GM23248 (cell line): ENCODE results near the gene GPR25. TPM values are rescaled to one million over a fixed set of nuclear protein-coding genes. Genes with fewer than 3 reads are reported as not detected.
A peak's percentile ranks its signal among the peaks of the same experiment; 100 is the strongest.

ENCODE experiments used
- DNase-seq: peaks from one replicate; pipeline ENCODE4 v3.0.0-alpha.2; 2015
- H2AFZ ChIP-seq: fragments of 200-600 bp; sonication (generic); 2 replicates; pipeline ENCODE4 v1.6.1; 2016; ENCODE audit warnings: antibody characterized with exemption
- H3F3A ChIP-seq: fragments of 200-600 bp; sonication (generic); 2 replicates; pipeline ENCODE4 v1.6.1; 2016; ENCODE audit warnings: mild to moderate bottlenecking, antibody characterized with exemption, mixed run types; ENCODE audit not compliant: insufficient read depth
- H3K27ac ChIP-seq: fragments of 200-600 bp; sonication (generic); 2 replicates; pipeline ENCODE4 v1.5.1; 2016; ENCODE audit warnings: mild to moderate bottlenecking
- H3K27me3 ChIP-seq: fragments of 200-600 bp; sonication (generic); replicated peaks from 2 replicates; pipeline ENCODE4 v1.6.1; 2016; ENCODE audit warnings: mild to moderate bottlenecking; ENCODE audit not compliant: insufficient read depth
- H3K36me3 ChIP-seq: fragments of 200-600 bp; sonication (generic); 2 replicates; pipeline ENCODE4 v1.6.1; 2016; ENCODE audit warnings: low read depth, mild to moderate bottlenecking
- H3K4me1 ChIP-seq: fragments of 200-600 bp; sonication (generic); 2 replicates; pipeline ENCODE4 v1.6.1; 2016; ENCODE audit warnings: mild to moderate bottlenecking; ENCODE audit not compliant: insufficient read depth
- H3K4me2 ChIP-seq: fragments of 200-600 bp; sonication (generic); one replicate; pipeline ENCODE4 v1.6.1; 2016; ENCODE audit warnings: mild to moderate bottlenecking; ENCODE audit not compliant: unreplicated experiment
- H3K4me3 ChIP-seq: fragments of 200-600 bp; sonication (generic); 2 replicates; pipeline ENCODE4 v1.5.1; 2016; ENCODE audit warnings: mild to moderate bottlenecking
- H3K79me2 ChIP-seq: fragments of 200-600 bp; sonication (generic); 2 replicates; pipeline ENCODE4 v1.6.1; 2016; ENCODE audit warnings: mild to moderate bottlenecking; ENCODE audit not compliant: insufficient read depth
- H3K9ac ChIP-seq: fragments of 200-600 bp; sonication (generic); 2 replicates; pipeline ENCODE4 v1.6.1; 2016; ENCODE audit warnings: mild to moderate bottlenecking
- H3K9me2 ChIP-seq: fragments of 200-600 bp; sonication (generic); 2 replicates; pipeline ENCODE4 v1.6.1; 2016; ENCODE audit warnings: mixed run types, mild to moderate bottlenecking, moderate library complexity; ENCODE audit not compliant: insufficient read depth
- H3K9me3 ChIP-seq: fragments of 200-600 bp; sonication (generic); one replicate; pipeline ENCODE4 v1.6.1; 2017; ENCODE audit warnings: low read depth
- H4K20me1 ChIP-seq: fragments of 200-600 bp; sonication (generic); 2 replicates; pipeline ENCODE4 v1.6.0; 2016; ENCODE audit not compliant: insufficient read depth
- EZH2 ChIP-seq: fragments of 200-600 bp; sonication (generic); IDR thresholded peaks from 2 replicates; pipeline ENCODE4 v1.6.1; 2018; ENCODE audit warnings: antibody characterized with exemption, mild to moderate bottlenecking; ENCODE audit not compliant: insufficient read depth, poor library complexity, severe bottlenecking
- EZH2phosphoT487 ChIP-seq: fragments of 200-600 bp; sonication (generic); IDR thresholded peaks from 2 replicates; pipeline ENCODE4 v1.6.1; 2018; ENCODE audit warnings: antibody characterized with exemption, moderate library complexity, mild to moderate bottlenecking, low read depth; ENCODE audit not compliant: insufficient read depth
- WGBS, 2 experiments: methylation state at CpG; one replicate each; pipeline ENCODE4 v1.1.6; 2015 to 2017; ENCODE audit warnings: low lambda C conversion rate in 2 of 2, low coverage in 1 of 2; ENCODE audit errors: missing lambda C conversion rate in 2 of 2; 5-methylcytosine and 5-hydroxymethylcytosine counted together
- in situ Hi-C: fragments of 300-500 bp; cut with MboI; formaldehyde crosslinking; loops from 2 replicates; pipeline ENCODE4 v1.15.0; 2020
- polyA plus RNA-seq: library from polyadenylated mRNA; unstranded; fragments of >200 nt; fragmentation: Nextera tagmentation; extraction: Ambion mirVana; gene quantifications from 2 replicates; pipeline ENCODE4 v1.2.1, GENCODE V29; 2016
- total RNA-seq: library from RNA; depleted of rRNA; stranded (reverse); fragments of >200 nt; shearing (Covaris generic); gene quantifications from 2 replicates; pipeline ENCODE4 v1.2.3, GENCODE V29; 2014

GPR25 gene
- total and polyA plus RNA-seq, 2 experiments from 2014 or later, result not detected

DNA sequence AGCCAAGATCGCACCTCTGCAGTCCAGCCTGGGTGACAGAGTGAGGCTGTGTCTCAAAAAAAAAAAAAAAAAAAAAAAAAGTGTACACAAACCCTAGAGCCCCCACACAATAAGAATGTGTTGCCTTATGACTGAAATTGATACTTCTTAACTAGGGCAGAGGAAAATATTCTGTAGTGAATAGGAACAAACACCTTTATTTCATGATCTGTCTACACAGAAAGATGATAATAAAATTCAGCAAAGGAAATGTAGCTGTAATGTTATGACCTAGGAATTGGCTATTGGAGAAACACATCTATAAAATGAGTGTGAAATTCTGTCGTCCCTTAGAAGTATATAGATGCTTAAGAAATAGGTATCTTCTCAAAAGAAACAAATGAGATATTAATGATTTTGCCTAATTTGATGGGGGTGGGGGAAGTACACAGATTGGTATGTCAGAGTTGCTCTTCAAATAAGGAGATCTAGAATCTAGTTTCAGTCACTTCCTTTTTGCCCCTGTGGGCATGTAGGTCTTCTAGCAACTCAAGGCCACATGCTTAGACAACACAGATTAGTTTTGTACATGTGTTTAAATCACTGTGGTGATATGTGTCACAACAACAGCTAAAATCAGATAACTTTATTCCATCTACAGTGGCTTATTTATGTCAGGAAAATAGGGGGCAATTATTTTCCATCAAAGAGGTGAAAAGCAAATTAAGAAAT, 10.7 kb upstream of the GPR25 start:
- no peaks in the 10 kb centered on the region for H3K27me3 ChIP-seq

DNA sequence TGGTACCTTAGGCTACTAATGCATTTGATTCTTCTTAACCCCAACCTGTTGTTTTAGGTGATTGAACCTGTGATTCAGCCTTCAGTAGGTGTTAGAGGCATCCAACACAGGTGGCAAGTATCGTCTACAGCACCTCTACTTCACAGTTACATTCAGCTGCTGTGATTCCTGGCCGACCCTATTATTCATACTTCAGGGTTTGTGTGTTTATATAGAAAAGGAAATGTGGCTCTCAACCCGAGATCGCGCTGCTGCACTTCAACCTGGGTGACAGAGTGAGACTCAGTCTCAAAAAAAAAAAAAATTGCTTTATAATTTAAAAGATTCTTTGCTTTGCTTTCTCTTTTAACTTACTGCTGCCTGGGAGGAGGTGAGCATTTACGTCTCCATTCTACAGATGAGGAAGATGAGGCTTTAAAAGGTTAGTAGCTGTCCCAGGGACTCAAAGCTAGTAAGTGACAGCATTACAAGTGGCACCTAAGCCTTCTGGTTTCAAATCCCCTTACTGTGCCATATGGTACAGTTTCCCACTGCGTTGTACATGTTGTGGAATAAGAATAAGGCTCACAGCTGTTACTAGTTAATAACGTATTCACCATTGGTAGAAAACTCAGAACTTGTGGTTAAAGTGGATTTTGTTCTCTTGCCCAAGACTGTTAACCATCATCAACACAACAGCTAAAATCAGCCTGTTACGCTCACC, 9.9 kb upstream of the GPR25 start:
- TF ChIP-seq EZH2 (no peak), EZH2phosphoT487 (no peak)
- WGBS, 2 experiments, result 90% methylated on average over 9 of the region's 9 CpGs
- H3K4me3 ChIP-seq, result no peak overlapping the region
- no peaks in the 10 kb centered on the region for H4K20me1 ChIP-seq
- peaks cover 27% of the 10 kb centered on the region for H3K36me3 ChIP-seq
- no peak overlapping the region for H3K4me2 ChIP-seq
- no peaks in the 10 kb centered on the region for H3K79me2 ChIP-seq
- no peaks in the 10 kb centered on the region for H3K9me2 ChIP-seq
- no peaks in the 10 kb centered on the region for H3K4me1 ChIP-seq
- no peak overlapping the region for H2AFZ ChIP-seq
- no peak overlapping the region for H3K27ac ChIP-seq
- no peak overlapping the region for H3K9ac ChIP-seq
- DNase-seq, result no peak
- H3K9me3 ChIP-seq, result no peaks in the 10 kb centered on the region
- H3F3A ChIP-seq, result peaks cover 11% of the 10 kb centered on the region
- in situ Hi-C loops, result no loop called here
- H3K27me3 ChIP-seq, result no peaks in the 10 kb centered on the region

More for the DNA sequence above, 10.7 kb upstream of the GPR25 start:
- TF ChIP-seq EZH2 (no peak), EZH2phosphoT487 (no peak)
- in situ Hi-C loops, result no loop called here
- Histone ChIP-seq H3K4me3 (no peak overlapping the region), H3F3A (peaks cover 16% of the 10 kb centered on the region), H3K4me2 (no peak overlapping the region), H3K9ac (no peak overlapping the region), H3K36me3 (peaks cover 35% of the 10 kb centered on the region), H3K79me2 (no peaks in the 10 kb centered on the region), H4K20me1 (no peaks in the 10 kb centered on the region), H3K9me2 (no peaks in the 10 kb centered on the region), H3K27ac (no peak overlapping the region), H2AFZ (no peak overlapping the region), H3K9me3 (no peaks in the 10 kb centered on the region), H3K4me1 (0 out of 2 replicates have a peak, but pooled peaks cover 3% of the 10 kb centered on the region)
- no peak for DNase-seq
- WGBS, 2 experiments, result 96 to 98% methylated on average over 2 of the region's 2 CpGs

DNA sequence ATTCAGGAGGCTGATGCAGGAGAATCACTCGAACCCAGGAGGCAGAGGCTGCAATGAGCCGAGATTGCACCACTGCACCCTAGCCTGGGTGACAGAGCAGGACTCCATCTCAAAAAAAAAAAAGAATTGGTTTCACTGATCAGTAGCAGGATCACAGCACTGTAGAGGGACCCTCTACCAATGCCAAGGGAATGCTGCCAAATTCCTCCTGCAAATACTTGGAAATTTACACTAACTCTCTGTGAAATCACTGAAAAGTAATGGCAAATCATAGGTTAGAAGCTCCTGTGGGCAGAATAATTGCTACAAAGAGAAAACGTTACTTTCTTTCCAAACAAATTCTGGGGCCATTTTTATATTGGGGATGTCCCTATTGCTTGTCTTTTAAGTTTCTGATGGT, 6.7 kb upstream of the GPR25 start:
- Histone ChIP-seq H3K27me3 (0 out of 2 replicates have a peak, but pooled peaks cover 3% of the 10 kb centered on the region), H3K9me3 (no peaks in the 10 kb centered on the region), H2AFZ (no peak overlapping the region), H3F3A (peaks cover 11% of the 10 kb centered on the region), H3K79me2 (no peaks in the 10 kb centered on the region), H3K27ac (no peak overlapping the region), H3K4me1 (no peaks in the 10 kb centered on the region), H3K9ac (no peak overlapping the region), H4K20me1 (no peaks in the 10 kb centered on the region), H3K9me2 (no peaks in the 10 kb centered on the region), H3K4me3 (no peak overlapping the region), H3K4me2 (no peak overlapping the region), H3K36me3 (peaks cover 15% of the 10 kb centered on the region)
- no peak for DNase-seq
- in situ Hi-C loops, result no loop called here
- WGBS, 2 experiments, result 52 to 56% methylated on average over 3 of the region's 3 CpGs
- TF ChIP-seq EZH2, result no peak
- no peak for TF ChIP-seq EZH2phosphoT487

DNA sequence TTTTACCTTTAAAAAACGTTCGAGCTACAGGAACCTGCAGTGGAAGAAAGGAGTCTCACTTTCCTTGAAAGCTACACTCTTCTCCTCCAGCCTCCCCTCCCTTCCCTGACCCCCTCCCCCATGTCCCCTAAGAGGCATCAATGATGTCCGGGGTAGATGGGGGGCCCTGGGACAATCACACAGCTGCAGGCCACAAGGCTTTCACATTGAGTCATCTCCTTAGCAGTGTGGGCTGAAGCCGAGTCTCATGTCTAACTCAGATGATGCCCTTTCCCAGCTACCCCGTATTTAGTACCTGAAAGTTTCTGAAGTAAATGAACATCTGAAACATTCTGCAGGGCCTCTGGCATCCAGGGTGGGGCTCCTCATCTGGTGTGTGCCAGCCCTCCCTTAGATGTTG, 6.3 kb upstream of the GPR25 start:
- no peaks in the 10 kb centered on the region for H3K4me1 ChIP-seq
- peak; percentile 43 for DNase-seq
- TF ChIP-seq EZH2phosphoT487 (no peak), EZH2 (no peak)

More for the DNA sequence above, 6.3 kb upstream of the GPR25 start:
- Histone ChIP-seq H2AFZ (no peak overlapping the region), H3K79me2 (no peaks in the 10 kb centered on the region), H3K9me2 (no peaks in the 10 kb centered on the region), H3K27ac (no peak overlapping the region), H4K20me1 (no peaks in the 10 kb centered on the region), H3K9ac (no peak overlapping the region), H3K4me3 (no peak overlapping the region), H3K9me3 (no peaks in the 10 kb centered on the region), H3K36me3 (peaks cover 15% of the 10 kb centered on the region), H3K4me2 (no peak overlapping the region), H3K27me3 (0 out of 2 replicates have a peak, but pooled peaks cover 6% of the 10 kb centered on the region), H3F3A (peaks cover 11% of the 10 kb centered on the region)
- 30 to 32% methylated on average over 5 of the region's 5 CpGs for WGBS, 2 experiments
- in situ Hi-C loops, result no loop called here
